Thyroid gland (tissue), 4 donors: ENCODE data around the gene ASIC2.

Experiments
- POLR2A ChIP-seq, 2 donors: fragments of 450-650 bp; IDR thresholded peaks; one replicate each; pipeline ENCODE4 v1.6.1; 2017; ENCODE audit warnings: antibody characterized with exemption in 2 of 2, mild to moderate bottlenecking in 2 of 2, moderate library complexity in 1 of 2
- TF ChIP-seq, protein P1 (sequence below), 6 experiments: fragments of 200-600 bp in 3 of 6; fragments of 450-650 bp in 3 of 6; sonication (generic) in 3 of 6; IDR thresholded peaks; one replicate each; pipeline ENCODE4 v1.5.1; 2016 to 2019; ENCODE audit warnings: antibody characterized with exemption in 6 of 6, mild to moderate bottlenecking in 2 of 6, inconsistent platforms in 1 of 6, moderate library complexity in 1 of 6

DNA sequence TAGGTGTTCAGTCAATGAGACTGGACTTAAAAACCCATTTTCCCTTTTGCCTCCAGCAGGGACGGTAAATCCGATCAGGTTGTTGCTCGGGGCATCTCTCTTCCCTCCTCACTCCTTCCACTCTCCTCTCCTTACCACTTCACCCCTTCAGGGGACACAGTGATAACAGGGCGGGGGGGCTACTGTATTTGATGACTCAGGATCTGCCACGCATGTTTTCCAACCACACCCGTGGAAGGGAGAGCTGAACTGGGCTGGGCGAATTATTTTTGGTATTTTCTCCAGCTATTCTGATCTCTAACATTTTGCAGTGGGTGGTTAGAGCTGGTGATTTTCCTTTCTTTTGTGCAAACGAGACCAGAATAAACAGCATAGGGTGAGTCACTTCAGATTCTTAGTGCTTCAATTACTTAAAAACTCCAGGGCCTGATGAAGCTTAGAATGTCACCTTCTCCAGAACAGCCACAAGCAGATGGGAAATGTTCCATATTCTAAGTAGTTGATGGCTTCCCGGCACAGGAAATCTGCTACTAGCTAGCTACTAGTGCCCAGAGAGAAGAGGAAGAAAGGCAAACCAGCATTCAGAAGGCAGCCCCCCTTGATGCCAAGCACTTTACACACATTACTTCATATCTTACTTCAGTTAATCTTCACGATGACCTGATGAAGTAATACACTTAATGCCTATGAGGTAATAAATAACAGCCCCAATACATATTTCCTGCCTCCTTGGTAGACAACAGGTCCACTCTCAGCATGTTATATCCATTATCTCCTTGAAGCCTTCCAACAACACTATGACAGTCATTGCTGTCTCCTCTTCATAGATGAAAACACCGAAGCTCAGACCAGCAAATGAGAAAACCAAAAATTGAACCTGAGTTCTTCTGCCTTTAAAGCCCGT is 74.1 kb downstream of the ASIC2 start:
- TF ChIP-seq, protein P1, sequence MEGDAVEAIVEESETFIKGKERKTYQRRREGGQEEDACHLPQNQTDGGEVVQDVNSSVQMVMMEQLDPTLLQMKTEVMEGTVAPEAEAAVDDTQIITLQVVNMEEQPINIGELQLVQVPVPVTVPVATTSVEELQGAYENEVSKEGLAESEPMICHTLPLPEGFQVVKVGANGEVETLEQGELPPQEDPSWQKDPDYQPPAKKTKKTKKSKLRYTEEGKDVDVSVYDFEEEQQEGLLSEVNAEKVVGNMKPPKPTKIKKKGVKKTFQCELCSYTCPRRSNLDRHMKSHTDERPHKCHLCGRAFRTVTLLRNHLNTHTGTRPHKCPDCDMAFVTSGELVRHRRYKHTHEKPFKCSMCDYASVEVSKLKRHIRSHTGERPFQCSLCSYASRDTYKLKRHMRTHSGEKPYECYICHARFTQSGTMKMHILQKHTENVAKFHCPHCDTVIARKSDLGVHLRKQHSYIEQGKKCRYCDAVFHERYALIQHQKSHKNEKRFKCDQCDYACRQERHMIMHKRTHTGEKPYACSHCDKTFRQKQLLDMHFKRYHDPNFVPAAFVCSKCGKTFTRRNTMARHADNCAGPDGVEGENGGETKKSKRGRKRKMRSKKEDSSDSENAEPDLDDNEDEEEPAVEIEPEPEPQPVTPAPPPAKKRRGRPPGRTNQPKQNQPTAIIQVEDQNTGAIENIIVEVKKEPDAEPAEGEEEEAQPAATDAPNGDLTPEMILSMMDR (IDR thresholded peaks at IDR 0.05), result no peak
- TF ChIP-seq POLR2A (IDR thresholded peaks at IDR 0.05), result no peak
